Measurements from ENCODE around the gene LMF1.

The LMF1 gene

DNA sequence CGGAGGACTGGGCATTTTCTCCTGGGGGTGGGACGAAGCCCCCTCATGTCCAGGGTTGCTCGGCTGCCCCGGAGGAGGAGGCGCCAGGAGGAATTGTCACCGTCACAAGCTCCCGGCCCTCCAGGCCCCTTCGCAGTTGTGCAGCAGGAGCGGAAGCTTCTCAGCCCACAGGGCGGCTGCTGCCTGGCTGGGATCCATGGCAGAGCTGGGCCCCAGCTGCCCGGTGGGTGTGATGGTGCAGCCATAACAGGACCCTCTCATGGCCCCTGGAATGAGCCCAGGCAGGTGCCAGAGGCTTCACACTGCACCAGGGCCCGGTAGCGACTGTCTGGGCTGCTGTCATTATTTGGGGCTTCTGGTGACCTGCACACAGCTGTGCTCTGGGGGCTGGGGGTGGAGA, 115.3 kb downstream of the LMF1 start:
- no peak for TF ChIP-seq EZH2phosphoT487 (IDR thresholded peaks at IDR 0.05; ENCODE audit: low read depth)
- TF ChIP-seq, protein P1, sequence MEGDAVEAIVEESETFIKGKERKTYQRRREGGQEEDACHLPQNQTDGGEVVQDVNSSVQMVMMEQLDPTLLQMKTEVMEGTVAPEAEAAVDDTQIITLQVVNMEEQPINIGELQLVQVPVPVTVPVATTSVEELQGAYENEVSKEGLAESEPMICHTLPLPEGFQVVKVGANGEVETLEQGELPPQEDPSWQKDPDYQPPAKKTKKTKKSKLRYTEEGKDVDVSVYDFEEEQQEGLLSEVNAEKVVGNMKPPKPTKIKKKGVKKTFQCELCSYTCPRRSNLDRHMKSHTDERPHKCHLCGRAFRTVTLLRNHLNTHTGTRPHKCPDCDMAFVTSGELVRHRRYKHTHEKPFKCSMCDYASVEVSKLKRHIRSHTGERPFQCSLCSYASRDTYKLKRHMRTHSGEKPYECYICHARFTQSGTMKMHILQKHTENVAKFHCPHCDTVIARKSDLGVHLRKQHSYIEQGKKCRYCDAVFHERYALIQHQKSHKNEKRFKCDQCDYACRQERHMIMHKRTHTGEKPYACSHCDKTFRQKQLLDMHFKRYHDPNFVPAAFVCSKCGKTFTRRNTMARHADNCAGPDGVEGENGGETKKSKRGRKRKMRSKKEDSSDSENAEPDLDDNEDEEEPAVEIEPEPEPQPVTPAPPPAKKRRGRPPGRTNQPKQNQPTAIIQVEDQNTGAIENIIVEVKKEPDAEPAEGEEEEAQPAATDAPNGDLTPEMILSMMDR (IDR thresholded peaks at IDR 0.05; ENCODE audit: low read depth, low read length) = no peak
- Histone ChIP-seq H2AFZ (ENCODE audit: low read depth, low read length) (no peak overlapping the region), H3K79me2 (ENCODE audit: low read length) (no peaks in the 10 kb centered on the region), H3K4me2 (ENCODE audit: low read length) (no peak overlapping the region), H3K36me3 (replicated peaks; ENCODE audit: low read depth, low read length) (no peaks in the 10 kb centered on the region), H3K27ac (ENCODE audit: low read length) (no peak overlapping the region), H3K4me3 (ENCODE audit: low read length) (no peak overlapping the region), H3K27me3 (ENCODE audit: low read depth, low read length) (no peaks in the 10 kb centered on the region), H3K9ac (ENCODE audit: low read length) (no peak overlapping the region), H3K9me3 (ENCODE audit: insufficient read depth, low read length) (no peaks in the 10 kb centered on the region; the same call in 1 of the 2 replicates), H4K20me1 (ENCODE audit: insufficient read depth, low read length) (no peaks in the 10 kb centered on the region), H3K4me1 (ENCODE audit: low read length) (no peaks in the 10 kb centered on the region)

DNA sequence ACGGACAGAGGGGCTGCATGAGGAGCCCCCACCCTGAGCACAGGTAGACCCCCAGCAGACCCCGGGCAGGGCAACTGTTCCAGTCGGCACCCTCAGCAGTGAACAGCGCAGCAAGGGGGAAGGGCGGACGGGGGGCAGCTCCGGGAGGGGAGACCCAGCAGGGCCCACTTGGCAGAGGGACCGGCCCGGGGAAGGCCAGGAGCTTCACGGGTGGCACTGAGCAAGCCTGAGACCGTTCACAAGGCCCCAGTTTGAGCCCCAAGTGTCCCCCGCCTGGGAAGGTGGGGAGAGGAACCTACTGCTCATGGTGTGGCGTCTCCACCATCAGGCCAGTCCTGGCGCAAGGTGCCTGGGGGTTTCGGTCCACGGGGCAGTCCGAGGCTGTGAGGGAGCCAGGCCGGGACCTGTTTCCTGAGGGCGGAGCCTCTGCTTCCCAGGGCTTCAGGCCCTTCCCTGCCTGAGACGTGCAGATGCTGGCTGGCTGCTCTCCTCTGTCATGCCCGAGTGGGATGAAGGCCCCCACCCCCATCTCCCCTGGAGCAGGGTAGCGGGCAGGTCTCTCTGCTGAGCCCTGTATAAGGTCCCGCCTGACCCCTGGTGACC, 115.9 kb downstream of the LMF1 start:
- H3K4me1 ChIP-seq (ENCODE audit: low read length) = no peaks in the 10 kb centered on the region
- no peak overlapping the region for H3K27ac ChIP-seq (ENCODE audit: low read length)
- no peak for TF ChIP-seq EZH2phosphoT487 (IDR thresholded peaks at IDR 0.05; ENCODE audit: low read depth)
- TF ChIP-seq, protein P1 (IDR thresholded peaks at IDR 0.05; ENCODE audit: low read depth, low read length) = no peak
- H3K36me3 ChIP-seq (replicated peaks; ENCODE audit: low read depth, low read length) = no peaks in the 10 kb centered on the region
- no peak overlapping the region for H3K4me3 ChIP-seq (ENCODE audit: low read length)
- H3K79me2 ChIP-seq (ENCODE audit: low read length) = no peaks in the 10 kb centered on the region
- H3K27me3 ChIP-seq (ENCODE audit: low read depth, low read length) = no peaks in the 10 kb centered on the region
- no peak overlapping the region for H2AFZ ChIP-seq (ENCODE audit: low read depth, low read length)
- no peaks in the 10 kb centered on the region; the same call in 1 of the 2 replicates for H3K9me3 ChIP-seq (ENCODE audit: insufficient read depth, low read length)
- no peak overlapping the region for H3K4me2 ChIP-seq (ENCODE audit: low read length)
- H4K20me1 ChIP-seq (ENCODE audit: insufficient read depth, low read length) = no peaks in the 10 kb centered on the region
- no peak overlapping the region for H3K9ac ChIP-seq (ENCODE audit: low read length)

DNA sequence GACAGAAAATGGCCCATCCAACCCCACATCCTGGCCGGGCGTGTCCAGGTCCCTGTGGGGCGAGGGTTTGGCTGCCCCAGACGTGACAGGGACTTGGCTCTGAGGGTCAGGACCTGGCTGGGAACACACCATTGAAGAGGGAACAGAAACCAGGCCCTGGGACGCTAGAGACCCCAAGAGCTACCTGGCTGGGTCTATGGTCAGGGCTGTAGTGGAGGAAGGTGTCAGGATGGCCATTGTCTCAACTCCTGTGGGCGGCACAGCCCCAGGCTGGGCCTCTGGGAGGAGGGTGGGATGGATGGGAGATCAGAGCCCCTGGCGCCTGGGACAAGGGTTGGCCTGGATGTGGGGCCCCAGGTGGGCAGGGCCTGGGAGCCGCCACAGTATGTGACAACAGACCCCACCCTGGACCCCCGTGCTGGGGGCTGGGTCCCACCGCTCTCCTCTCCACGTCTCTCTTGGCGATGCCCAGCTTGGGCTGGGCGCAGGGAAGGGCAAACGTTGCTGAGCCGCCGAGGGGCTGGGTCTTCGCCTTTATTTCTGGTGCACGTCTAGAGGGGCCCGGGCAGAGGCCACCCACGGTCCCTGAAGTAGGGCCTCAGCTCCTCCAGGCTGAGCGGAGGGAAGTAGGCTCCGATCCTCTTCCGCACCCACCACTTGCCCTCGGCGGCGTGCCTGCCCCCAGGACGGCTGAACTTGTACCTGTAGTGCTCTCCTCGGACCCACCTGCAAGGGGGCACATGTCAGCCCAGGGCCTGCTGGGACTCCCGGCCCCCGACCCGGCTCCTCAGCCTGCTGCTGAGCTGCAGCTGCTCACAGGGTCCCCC, 116.6 kb downstream of the LMF1 start:
- H3K4me1 ChIP-seq (ENCODE audit: low read length) = no peaks in the 10 kb centered on the region
- no peak for TF ChIP-seq EZH2phosphoT487 (IDR thresholded peaks at IDR 0.05; ENCODE audit: low read depth)
- TF ChIP-seq, protein P1 (IDR thresholded peaks at IDR 0.05; ENCODE audit: low read depth, low read length) = no peak
- H3K27ac ChIP-seq (ENCODE audit: low read length) = no peak overlapping the region
- H3K4me2 ChIP-seq (ENCODE audit: low read length) = no peak overlapping the region
- H3K79me2 ChIP-seq (ENCODE audit: low read length) = no peaks in the 10 kb centered on the region
- H3K9ac ChIP-seq (ENCODE audit: low read length) = no peak overlapping the region
- H3K9me3 ChIP-seq (ENCODE audit: insufficient read depth, low read length) = no peaks in the 10 kb centered on the region; the same call in 1 of the 2 replicates
- H3K27me3 ChIP-seq (ENCODE audit: low read depth, low read length) = no peaks in the 10 kb centered on the region
- H4K20me1 ChIP-seq (ENCODE audit: insufficient read depth, low read length) = no peaks in the 10 kb centered on the region
- H3K4me3 ChIP-seq (ENCODE audit: low read length) = no peak overlapping the region
- H3K36me3 ChIP-seq (replicated peaks; ENCODE audit: low read depth, low read length) = no peaks in the 10 kb centered on the region
- no peak overlapping the region for H2AFZ ChIP-seq (ENCODE audit: low read depth, low read length)

DNA sequence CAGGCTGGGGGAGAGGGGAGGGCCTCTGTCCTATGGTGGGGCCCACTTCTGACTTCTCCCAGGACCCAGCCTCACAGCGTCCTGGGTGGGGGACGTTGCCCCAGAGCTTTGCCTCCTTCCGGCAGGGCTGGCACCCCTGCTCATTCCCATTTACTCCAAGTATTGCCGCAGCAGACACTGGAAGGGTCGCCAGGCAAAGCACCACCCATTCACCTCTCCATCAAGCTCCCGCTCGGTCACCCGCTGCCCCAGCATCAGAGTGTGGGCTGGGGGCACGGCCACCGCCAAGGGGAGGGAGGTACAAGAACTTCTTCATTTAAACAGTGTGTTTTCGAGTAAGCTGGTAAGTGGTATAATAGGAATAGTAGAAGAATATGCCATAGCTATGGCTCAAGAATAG, 117.5 kb downstream of the LMF1 start:
- Histone ChIP-seq H3K9ac (ENCODE audit: low read length) (no peak overlapping the region), H3K27ac (ENCODE audit: low read length) (no peak overlapping the region), H3K27me3 (ENCODE audit: low read depth, low read length) (no peaks in the 10 kb centered on the region), H4K20me1 (ENCODE audit: insufficient read depth, low read length) (no peaks in the 10 kb centered on the region), H3K4me2 (ENCODE audit: low read length) (no peak overlapping the region), H2AFZ (ENCODE audit: low read depth, low read length) (no peak overlapping the region), H3K79me2 (ENCODE audit: low read length) (no peaks in the 10 kb centered on the region), H3K4me3 (ENCODE audit: low read length) (no peak overlapping the region), H3K36me3 (replicated peaks; ENCODE audit: low read depth, low read length) (no peaks in the 10 kb centered on the region), H3K4me1 (ENCODE audit: low read length) (no peaks in the 10 kb centered on the region), H3K9me3 (ENCODE audit: insufficient read depth, low read length) (no peaks in the 10 kb centered on the region; the same call in 1 of the 2 replicates)
- TF ChIP-seq, protein P1 (IDR thresholded peaks at IDR 0.05; ENCODE audit: low read depth, low read length) = no peak
- TF ChIP-seq EZH2phosphoT487 (IDR thresholded peaks at IDR 0.05; ENCODE audit: low read depth) = no peak
